Suprapubic skin (tissue), 4 donors: ENCODE data around the gene ASIC4. TPM values are rescaled to one million over a fixed set of nuclear protein-coding genes. Genes with fewer than 3 reads are reported as not detected.

Experiments used
- DNase-seq, 2 donors: peaks; one replicate each; pipeline ENCODE4 v3.0.0-alpha.2; 2019; ENCODE audit warnings: low spot score in 2 of 2
- H3K27ac ChIP-seq: fragments of 200-600 bp; sonication (generic); one replicate; pipeline ENCODE4 v1.5.1; 2019
- H3K27me3 ChIP-seq: fragments of 200-600 bp; sonication (generic); one replicate; pipeline ENCODE4 v1.5.1; 2019
- H3K36me3 ChIP-seq: fragments of 200-600 bp; sonication (generic); one replicate; pipeline ENCODE4 v1.5.1; 2019
- H3K4me1 ChIP-seq: fragments of 200-600 bp; sonication (generic); one replicate; pipeline ENCODE4 v1.5.1; 2019
- H3K4me3 ChIP-seq: fragments of 200-600 bp; sonication (generic); one replicate; pipeline ENCODE4 v1.5.1; 2019; ENCODE audit warnings: mild to moderate bottlenecking
- H3K9me3 ChIP-seq: fragments of 200-600 bp; sonication (generic); one replicate; pipeline ENCODE4 v1.5.1; 2019
- EP300 ChIP-seq: sonication (generic); formaldehyde crosslinking; IDR thresholded peaks from one replicate; pipeline ENCODE4 v1.6.1; 2017; ENCODE audit warnings: antibody characterized with exemption
- POLR2A ChIP-seq, 2 donors: fragments of 450-650 bp; IDR thresholded peaks; one replicate each; pipeline ENCODE4 v1.6.1; 2017; ENCODE audit warnings: antibody characterized with exemption in 2 of 2, mild to moderate bottlenecking in 2 of 2, moderate library complexity in 2 of 2
- POLR2AphosphoS5 ChIP-seq, 3 donors: sonication (generic); formaldehyde crosslinking; IDR thresholded peaks; one replicate each; pipeline ENCODE4 v1.6.1; 2017; ENCODE audit warnings: antibody characterized with exemption in 3 of 3
- WGBS: methylation state at CpG from one replicate; pipeline ENCODE4 v1.1.5; 2018; 5-methylcytosine and 5-hydroxymethylcytosine counted together
- total RNA-seq, 4 donors: library from RNA; depleted of rRNA; stranded (reverse); fragments of >200 nt; gene quantifications; one replicate each; pipeline ENCODE4 v1.1.0, GENCODE V29; 2016
- TF ChIP-seq, protein P1 (sequence below), 2 donors: fragments of 200-600 bp in 1 of 2; fragments of 450-650 bp in 1 of 2; sonication (generic) in 1 of 2; IDR thresholded peaks; one replicate each; pipeline ENCODE4 v1.5.1; 2016 to 2019; ENCODE audit warnings: antibody characterized with exemption in 2 of 2, mild to moderate bottlenecking in 1 of 2, moderate library complexity in 1 of 2

ASIC4 gene
- total RNA-seq, 4 donors from 2014 or later = not detected

- TF ChIP-seq EP300 (no peak), POLR2A (IDR thresholded peaks at IDR 0.05) (no peak), POLR2AphosphoS5 (IDR thresholded peaks at IDR 0.05) (no peak)
- TF ChIP-seq, protein P1, sequence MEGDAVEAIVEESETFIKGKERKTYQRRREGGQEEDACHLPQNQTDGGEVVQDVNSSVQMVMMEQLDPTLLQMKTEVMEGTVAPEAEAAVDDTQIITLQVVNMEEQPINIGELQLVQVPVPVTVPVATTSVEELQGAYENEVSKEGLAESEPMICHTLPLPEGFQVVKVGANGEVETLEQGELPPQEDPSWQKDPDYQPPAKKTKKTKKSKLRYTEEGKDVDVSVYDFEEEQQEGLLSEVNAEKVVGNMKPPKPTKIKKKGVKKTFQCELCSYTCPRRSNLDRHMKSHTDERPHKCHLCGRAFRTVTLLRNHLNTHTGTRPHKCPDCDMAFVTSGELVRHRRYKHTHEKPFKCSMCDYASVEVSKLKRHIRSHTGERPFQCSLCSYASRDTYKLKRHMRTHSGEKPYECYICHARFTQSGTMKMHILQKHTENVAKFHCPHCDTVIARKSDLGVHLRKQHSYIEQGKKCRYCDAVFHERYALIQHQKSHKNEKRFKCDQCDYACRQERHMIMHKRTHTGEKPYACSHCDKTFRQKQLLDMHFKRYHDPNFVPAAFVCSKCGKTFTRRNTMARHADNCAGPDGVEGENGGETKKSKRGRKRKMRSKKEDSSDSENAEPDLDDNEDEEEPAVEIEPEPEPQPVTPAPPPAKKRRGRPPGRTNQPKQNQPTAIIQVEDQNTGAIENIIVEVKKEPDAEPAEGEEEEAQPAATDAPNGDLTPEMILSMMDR (IDR thresholded peaks at IDR 0.05) = no peak
- Histone ChIP-seq H3K27ac (no peak overlapping the region), H3K27me3 (peaks cover 4% of the 10 kb centered on the region), H3K36me3 (peaks cover 47% of the 10 kb centered on the region), H3K4me3 (no peak overlapping the region), H3K9me3 (no peaks in the 10 kb centered on the region), H3K4me1 (peaks cover 20% of the 10 kb centered on the region)
- no peak for DNase-seq
Observed at GRCh38 chr2:219502618-219503017, 11.7 kb upstream of the ASIC4 start.

DNA sequence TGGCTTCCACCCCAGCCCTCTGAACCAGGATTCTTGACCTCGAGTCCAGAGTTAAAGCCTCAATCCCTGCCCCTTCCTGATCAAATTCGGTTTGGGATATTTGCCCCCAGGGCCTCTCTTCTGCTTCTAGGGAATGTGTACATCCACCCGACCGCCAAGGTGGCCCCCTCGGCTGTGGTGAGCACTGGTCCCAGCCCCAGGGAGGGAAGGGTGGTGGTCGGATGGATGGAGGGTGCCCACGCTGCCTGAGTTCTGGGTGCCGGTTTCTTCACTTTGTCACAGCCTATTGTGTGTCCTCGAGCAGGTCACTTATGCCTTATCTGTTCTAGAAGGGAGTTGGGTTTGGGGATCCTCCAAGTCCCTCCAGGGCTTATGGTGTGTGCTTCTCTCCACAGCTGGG is 8.7 kb upstream of the ASIC4 start:
- no peak for DNase-seq
- peaks cover 19% of the 10 kb centered on the region for H3K27me3 ChIP-seq
- 93% methylated on average over 8 of the region's 9 CpGs for WGBS
- H3K4me3 ChIP-seq = no peak overlapping the region
- H3K36me3 ChIP-seq = peaks cover 47% of the 10 kb centered on the region
- H3K4me1 ChIP-seq = peaks cover 22% of the 10 kb centered on the region
- TF ChIP-seq POLR2A (IDR thresholded peaks at IDR 0.05) (no peak), EP300 (no peak), POLR2AphosphoS5 (IDR thresholded peaks at IDR 0.05) (no peak)
- TF ChIP-seq, protein P1 (IDR thresholded peaks at IDR 0.05) = no peak
- H3K27ac ChIP-seq = no peak overlapping the region
- no peaks in the 10 kb centered on the region for H3K9me3 ChIP-seq

- WGBS = 90% methylated on average over 15 of the region's 23 CpGs
- Histone ChIP-seq H3K4me1 (peaks cover 22% of the 10 kb centered on the region), H3K36me3 (peaks cover 47% of the 10 kb centered on the region), H3K9me3 (no peaks in the 10 kb centered on the region), H3K4me3 (no peak overlapping the region), H3K27me3 (peaks cover 26% of the 10 kb centered on the region), H3K27ac (no peak overlapping the region)
- TF ChIP-seq POLR2A (IDR thresholded peaks at IDR 0.05) (no peak), POLR2AphosphoS5 (IDR thresholded peaks at IDR 0.05) (no peak), EP300 (no peak)
- TF ChIP-seq, protein P1 (IDR thresholded peaks at IDR 0.05) = no peak
- DNase-seq = no peak
Observed at GRCh38 chr2:219506153-219506801, 8.0 kb upstream of the ASIC4 start.

DNA sequence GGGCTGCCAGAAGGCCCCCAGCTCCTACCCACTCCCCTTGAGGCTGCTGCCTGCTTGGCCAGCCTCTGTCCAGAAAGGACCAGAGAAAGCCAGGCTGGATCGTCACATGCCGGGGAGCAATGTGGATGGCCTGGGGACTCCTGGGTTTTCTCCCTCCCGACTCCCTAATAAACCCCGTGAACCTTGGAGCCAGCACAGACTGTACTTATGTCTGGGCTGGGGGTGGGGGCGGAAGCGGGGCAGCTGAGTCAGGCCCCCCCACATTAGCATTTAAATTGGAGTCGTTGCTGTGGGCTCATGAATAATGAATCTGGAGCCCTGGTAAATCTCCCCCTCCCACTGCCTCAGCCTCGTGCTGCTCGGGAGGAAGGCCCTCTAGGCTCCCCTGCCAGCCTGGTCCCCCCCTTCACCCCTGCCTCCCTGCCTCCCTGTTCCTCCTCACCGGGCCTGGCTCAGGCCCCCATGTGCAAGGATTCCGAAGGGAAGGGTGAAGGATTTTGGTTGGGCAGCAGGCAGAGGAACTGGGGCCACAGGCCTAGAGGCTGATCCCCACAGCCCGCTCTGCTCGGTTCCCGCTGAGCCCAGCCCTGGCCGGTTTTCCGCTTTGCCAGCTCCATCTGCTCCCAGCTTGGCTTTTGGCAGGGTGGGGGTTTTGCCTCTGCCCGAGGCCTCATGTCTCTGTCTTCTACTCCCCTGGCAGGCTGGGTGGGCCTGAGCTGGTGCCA is 7.3 kb upstream of the ASIC4 start:
- H3K9me3 ChIP-seq = no peaks in the 10 kb centered on the region
- peaks cover 33% of the 10 kb centered on the region for H3K27me3 ChIP-seq
- H3K27ac ChIP-seq = no peak overlapping the region
- peaks cover 47% of the 10 kb centered on the region for H3K36me3 ChIP-seq
- WGBS = 63% methylated on average over 13 of the region's 17 CpGs
- peaks cover 22% of the 10 kb centered on the region for H3K4me1 ChIP-seq
- H3K4me3 ChIP-seq = no peak overlapping the region
- no peak for DNase-seq
- TF ChIP-seq POLR2A (IDR thresholded peaks at IDR 0.05) = no peak
- TF ChIP-seq, protein P1 (IDR thresholded peaks at IDR 0.05) = no peak
- no peak for TF ChIP-seq POLR2AphosphoS5 (IDR thresholded peaks at IDR 0.05)
- no peak for TF ChIP-seq EP300
